Tibial nerve (tissue), 4 donors: Measurements from ENCODE around the gene GBE1.
"Not testable (repeated sequence)": the region's sequence is repeated elsewhere in the genome, so short reads cannot be mapped to it uniquely, and the experiment has no call there.

Experiments used
- EP300 ChIP-seq, 2 donors: sonication (generic); formaldehyde crosslinking; IDR thresholded peaks; one replicate each; pipeline ENCODE4 v1.6.1; 2017; ENCODE audit warnings: antibody characterized with exemption in 2 of 2, mild to moderate bottlenecking in 1 of 2
- POLR2A ChIP-seq, 2 donors: fragments of 450-650 bp; IDR thresholded peaks; one replicate each; pipeline ENCODE4 v1.6.1; 2017; ENCODE audit warnings: antibody characterized with exemption in 2 of 2, mild to moderate bottlenecking in 2 of 2, moderate library complexity in 2 of 2
- TF ChIP-seq, protein P1 (sequence below), 5 experiments: fragments of 200-600 bp in 3 of 5; fragments of 450-650 bp in 2 of 5; sonication (generic) in 3 of 5; IDR thresholded peaks; one replicate each; pipeline ENCODE4 v1.5.1; 2016 to 2019; ENCODE audit warnings: antibody characterized with exemption in 5 of 5, mild to moderate bottlenecking in 3 of 5, moderate library complexity in 2 of 5

DNA sequence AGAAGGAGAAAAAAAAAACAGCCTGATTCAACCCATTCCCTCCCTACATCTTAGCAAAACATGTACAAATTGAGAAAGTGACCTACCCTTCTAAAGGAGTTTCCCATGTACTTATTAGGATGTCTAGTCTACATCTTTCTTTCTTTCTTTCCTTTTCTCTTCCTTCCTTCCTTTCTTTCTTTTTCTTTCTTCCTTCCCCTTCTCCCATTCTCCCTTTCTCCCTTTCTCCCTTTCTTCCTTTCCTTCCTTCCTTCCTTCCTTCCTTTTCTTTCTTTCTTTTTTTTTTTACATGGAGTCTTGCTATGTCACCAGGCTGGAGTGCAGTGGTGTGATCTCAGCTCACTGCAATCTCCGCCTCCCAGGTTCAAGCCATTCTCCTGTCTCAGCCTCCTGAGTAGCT is 269.0 kb downstream of the GBE1 start:
- TF ChIP-seq POLR2A, EP300 (IDR thresholded peaks at IDR 0.05): not testable (repeated sequence)
- TF ChIP-seq, protein P1, sequence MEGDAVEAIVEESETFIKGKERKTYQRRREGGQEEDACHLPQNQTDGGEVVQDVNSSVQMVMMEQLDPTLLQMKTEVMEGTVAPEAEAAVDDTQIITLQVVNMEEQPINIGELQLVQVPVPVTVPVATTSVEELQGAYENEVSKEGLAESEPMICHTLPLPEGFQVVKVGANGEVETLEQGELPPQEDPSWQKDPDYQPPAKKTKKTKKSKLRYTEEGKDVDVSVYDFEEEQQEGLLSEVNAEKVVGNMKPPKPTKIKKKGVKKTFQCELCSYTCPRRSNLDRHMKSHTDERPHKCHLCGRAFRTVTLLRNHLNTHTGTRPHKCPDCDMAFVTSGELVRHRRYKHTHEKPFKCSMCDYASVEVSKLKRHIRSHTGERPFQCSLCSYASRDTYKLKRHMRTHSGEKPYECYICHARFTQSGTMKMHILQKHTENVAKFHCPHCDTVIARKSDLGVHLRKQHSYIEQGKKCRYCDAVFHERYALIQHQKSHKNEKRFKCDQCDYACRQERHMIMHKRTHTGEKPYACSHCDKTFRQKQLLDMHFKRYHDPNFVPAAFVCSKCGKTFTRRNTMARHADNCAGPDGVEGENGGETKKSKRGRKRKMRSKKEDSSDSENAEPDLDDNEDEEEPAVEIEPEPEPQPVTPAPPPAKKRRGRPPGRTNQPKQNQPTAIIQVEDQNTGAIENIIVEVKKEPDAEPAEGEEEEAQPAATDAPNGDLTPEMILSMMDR (IDR thresholded peaks at IDR 0.05): not testable (repeated sequence)
